Testis (tissue), 3 donors: ENCODE measurements around the gene SEMA4D. TPM values are rescaled to one million over a fixed set of nuclear protein-coding genes. Genes with fewer than 3 reads are reported as not detected.

Experiments
- DNase-seq: peaks from one replicate; pipeline ENCODE4 v3.0.0-alpha.2; 2019
- H3K27ac ChIP-seq, 2 donors: fragments of 200-600 bp; sonication (generic); one replicate each; pipeline ENCODE4 v1.5.1; 2019
- H3K27me3 ChIP-seq: fragments of 200-600 bp; sonication (generic); one replicate; pipeline ENCODE4 v1.5.1; 2019
- H3K36me3 ChIP-seq: fragments of 200-600 bp; sonication (generic); one replicate; pipeline ENCODE4 v1.5.1; 2017; ENCODE audit warnings: low read depth; ENCODE audit errors: missing control alignments
- H3K4me1 ChIP-seq: fragments of 200-600 bp; sonication (generic); one replicate; pipeline ENCODE4 v1.5.1; 2019
- H3K4me3 ChIP-seq, 2 donors: fragments of 200-600 bp; sonication (generic); one replicate each; pipeline ENCODE4 v1.5.1; 2017 to 2019
- H3K9me3 ChIP-seq: fragments of 200-600 bp; sonication (generic); one replicate; pipeline ENCODE4 v1.5.1; 2017
- POLR2A ChIP-seq: fragments of 450-650 bp; IDR thresholded peaks from one replicate; pipeline ENCODE4 v1.6.1; 2017; ENCODE audit warnings: antibody characterized with exemption, mild to moderate bottlenecking, moderate library complexity
- WGBS, 2 donors: methylation state at CpG; one replicate each; pipeline ENCODE4 v1.1.5; 2018; 5-methylcytosine and 5-hydroxymethylcytosine counted together
- intact Hi-C: fragments of 100-400 bp; cut with DNase I; formaldehyde crosslinking; loops from one replicate; pipeline ENCODE4 v1.15.1; 2023; ENCODE audit warnings: low total_unique reads
- polyA plus RNA-seq: library from polyadenylated mRNA; stranded (reverse); fragments of 350-450 nt; fragmentation: Illumina TruSeq; extraction: RNeasy Lipid Tissue Mini Kit (QIAGEN cat#74804); gene quantifications from one replicate; pipeline ENCODE4 v1.2.3, GENCODE V29; 2014; ENCODE audit warnings: low read depth, low replicate concordance; ENCODE audit not compliant: insufficient read depth
- total RNA-seq, 2 donors: library from RNA; depleted of rRNA; stranded (reverse); fragments of >200 nt; gene quantifications; one replicate each; pipeline ENCODE4 v1.2.3, GENCODE V29; 2016
- TF ChIP-seq, protein P1 (sequence below), 3 experiments: fragments of 450-650 bp in 2 of 3; fragments of 200-600 bp in 1 of 3; sonication (generic) in 1 of 3; IDR thresholded peaks; one replicate each; pipeline ENCODE4 v1.5.1; 2016 to 2019; ENCODE audit warnings: antibody characterized with exemption in 3 of 3, mild to moderate bottlenecking in 2 of 3, moderate library complexity in 1 of 3

SEMA4D gene
- total and polyA plus RNA-seq, 3 donors from 2014 or later: 26.2 to 53.1 (median 38.7) TPM

- no peak for DNase-seq
- Histone ChIP-seq H3K4me1 (peaks cover 7% of the 10 kb centered on the region), H3K9me3 (no peaks in the 10 kb centered on the region), H3K27ac (no peak overlapping the region), H3K36me3 (no peaks in the 10 kb centered on the region), H3K27me3 (no peaks in the 10 kb centered on the region), H3K4me3 (no peak overlapping the region)
- intact Hi-C loops: no loop called here
- TF ChIP-seq POLR2A: no peak
- TF ChIP-seq, protein P1, sequence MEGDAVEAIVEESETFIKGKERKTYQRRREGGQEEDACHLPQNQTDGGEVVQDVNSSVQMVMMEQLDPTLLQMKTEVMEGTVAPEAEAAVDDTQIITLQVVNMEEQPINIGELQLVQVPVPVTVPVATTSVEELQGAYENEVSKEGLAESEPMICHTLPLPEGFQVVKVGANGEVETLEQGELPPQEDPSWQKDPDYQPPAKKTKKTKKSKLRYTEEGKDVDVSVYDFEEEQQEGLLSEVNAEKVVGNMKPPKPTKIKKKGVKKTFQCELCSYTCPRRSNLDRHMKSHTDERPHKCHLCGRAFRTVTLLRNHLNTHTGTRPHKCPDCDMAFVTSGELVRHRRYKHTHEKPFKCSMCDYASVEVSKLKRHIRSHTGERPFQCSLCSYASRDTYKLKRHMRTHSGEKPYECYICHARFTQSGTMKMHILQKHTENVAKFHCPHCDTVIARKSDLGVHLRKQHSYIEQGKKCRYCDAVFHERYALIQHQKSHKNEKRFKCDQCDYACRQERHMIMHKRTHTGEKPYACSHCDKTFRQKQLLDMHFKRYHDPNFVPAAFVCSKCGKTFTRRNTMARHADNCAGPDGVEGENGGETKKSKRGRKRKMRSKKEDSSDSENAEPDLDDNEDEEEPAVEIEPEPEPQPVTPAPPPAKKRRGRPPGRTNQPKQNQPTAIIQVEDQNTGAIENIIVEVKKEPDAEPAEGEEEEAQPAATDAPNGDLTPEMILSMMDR (IDR thresholded peaks at IDR 0.05): no peak
- WGBS, 2 donors: 70 to 81% methylated on average over 6 of the region's 6 CpGs
Observed at GRCh38 chr9:89431930-89432725, 65.8 kb downstream of the SEMA4D start.

DNA sequence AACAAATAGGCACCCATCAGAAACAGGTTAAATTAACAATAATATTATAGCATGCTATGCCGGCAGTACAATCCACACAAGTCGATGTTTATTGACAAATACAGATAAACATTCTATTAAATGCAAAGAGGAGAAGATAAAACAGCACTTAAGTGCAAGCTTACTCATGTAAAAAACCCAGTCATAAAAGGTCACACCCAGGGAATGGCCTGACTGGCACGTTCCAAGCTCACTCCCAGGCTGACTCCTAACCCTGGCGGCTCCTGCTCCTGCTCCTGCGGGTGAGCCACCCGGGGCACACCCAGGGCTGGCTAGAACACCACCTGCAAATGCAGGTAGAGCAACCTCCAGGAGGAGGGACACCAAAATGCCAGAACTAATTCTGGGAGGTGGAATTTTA is 66.9 kb downstream of the SEMA4D start:
- no peak for TF ChIP-seq POLR2A
- TF ChIP-seq, protein P1 (IDR thresholded peaks at IDR 0.05): no peak
- intact Hi-C loops: no loop called here
- H3K27me3 ChIP-seq: no peaks in the 10 kb centered on the region
- no peak for DNase-seq
- peaks cover 9% of the 10 kb centered on the region for H3K4me1 ChIP-seq
- H3K27ac ChIP-seq: no peak overlapping the region
- WGBS, 2 donors: 79 to 83% methylated on average over 6 of the region's 6 CpGs
- H3K4me3 ChIP-seq: no peak overlapping the region
- H3K9me3 ChIP-seq: no peaks in the 10 kb centered on the region
- H3K36me3 ChIP-seq: no peaks in the 10 kb centered on the region

DNA sequence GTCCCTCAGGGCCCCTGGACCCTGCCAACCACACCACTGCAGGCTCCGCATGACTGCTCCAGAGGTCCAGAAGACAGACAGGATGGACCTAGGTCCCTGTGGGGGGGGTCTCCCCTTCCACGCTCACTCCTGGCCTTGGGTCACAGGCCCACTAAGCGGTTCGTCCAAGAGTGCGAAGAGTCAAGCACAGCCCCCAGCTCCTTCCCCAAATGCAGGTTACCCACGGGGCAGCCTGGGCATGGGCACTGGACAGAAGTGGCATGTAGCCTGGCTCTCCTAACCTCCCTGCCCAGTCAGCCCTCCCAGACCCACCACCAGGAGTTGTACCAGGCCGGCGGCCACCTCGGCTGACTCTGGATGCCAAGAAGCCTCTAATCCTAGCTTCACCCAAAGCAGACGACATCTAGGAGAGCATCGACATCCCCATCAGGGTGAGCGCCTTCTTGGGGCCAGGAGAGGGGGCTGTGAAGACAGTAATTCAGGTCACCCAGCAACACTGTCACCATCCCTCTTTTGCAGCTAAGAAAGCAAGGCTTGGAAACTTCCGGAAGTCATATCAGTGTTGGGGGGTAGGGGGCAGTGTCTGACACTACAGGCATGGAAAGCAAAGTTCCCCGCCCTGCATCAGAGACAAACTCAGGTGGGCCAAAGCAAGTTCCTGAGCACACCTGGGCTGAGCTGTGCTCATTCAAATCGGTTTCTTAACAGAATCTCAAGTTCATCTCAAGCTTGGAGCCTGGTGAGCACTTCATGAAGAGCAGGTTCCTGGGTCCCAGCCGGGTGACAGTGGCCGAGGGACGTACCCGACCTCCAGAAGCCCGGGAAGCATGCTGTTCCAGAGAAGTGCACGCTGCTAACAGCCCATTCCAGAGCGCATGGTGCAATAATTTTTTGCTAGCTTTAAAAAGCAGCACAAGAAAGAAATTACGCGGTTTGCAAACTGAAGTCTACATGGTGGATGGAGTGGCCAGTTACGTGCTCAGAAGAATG is 68.7 kb downstream of the SEMA4D start:
- TF ChIP-seq POLR2A: no peak
- TF ChIP-seq, protein P1 (IDR thresholded peaks at IDR 0.05): no peak
- H3K27me3 ChIP-seq: no peaks in the 10 kb centered on the region
- H3K36me3 ChIP-seq: no peaks in the 10 kb centered on the region
- peaks cover 11% of the 10 kb centered on the region for H3K4me1 ChIP-seq
- no peak overlapping the region for H3K4me3 ChIP-seq
- no peaks in the 10 kb centered on the region for H3K9me3 ChIP-seq
- WGBS, 2 donors: 92% methylated on average over 16 to 25 of the region's 25 CpGs
- no peak for DNase-seq
- no peak overlapping the region for H3K27ac ChIP-seq
- intact Hi-C loops: no loop called here

- H3K4me1 ChIP-seq: peaks cover 11% of the 10 kb centered on the region
- no peak overlapping the region for H3K27ac ChIP-seq
- no peak overlapping the region for H3K4me3 ChIP-seq
- intact Hi-C loops: no loop called here
- no peaks in the 10 kb centered on the region for H3K36me3 ChIP-seq
- no peak for DNase-seq
- H3K9me3 ChIP-seq: no peaks in the 10 kb centered on the region
- TF ChIP-seq, protein P1 (IDR thresholded peaks at IDR 0.05): no peak
- TF ChIP-seq POLR2A: no peak
- H3K27me3 ChIP-seq: no peaks in the 10 kb centered on the region
- WGBS, 2 donors: 79 to 94% methylated on average over 3 to 12 of the region's 13 CpGs
Observed at GRCh38 chr9:89428222-89428761, 69.6 kb downstream of the SEMA4D start.
